ENCODE results near the gene KMT2E.

DNA sequence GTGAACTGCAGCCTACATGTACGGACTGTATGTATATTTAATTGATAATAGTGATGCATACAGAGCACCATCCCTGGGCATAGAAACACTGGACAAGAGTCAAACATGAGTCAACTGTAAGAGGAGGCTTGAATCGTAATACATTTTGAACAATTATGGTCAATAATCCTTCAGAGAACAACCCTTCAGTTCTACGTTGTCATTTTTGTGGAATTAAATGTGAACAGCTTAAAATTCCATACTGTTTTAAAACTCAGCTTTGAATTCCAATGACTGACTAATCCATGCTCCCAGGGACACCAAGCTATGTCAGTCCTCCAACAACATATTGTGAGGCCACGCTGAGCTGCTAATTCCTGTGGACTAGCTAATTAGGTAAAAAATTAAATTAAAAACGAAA, 41.5 kb upstream of the KMT2E start:
- TF ChIP-seq MYC (IDR thresholded peaks at IDR 0.05; ENCODE audit: borderline replicate concordance, low read length) (no peak), MAFK (IDR thresholded peaks at IDR 0.05; ENCODE audit: partially characterized antibody) (no peak), POLR2A (IDR thresholded peaks at IDR 0.05; ENCODE audit: low read length) (no peak), HDAC2 (IDR thresholded peaks at IDR 0.05) (no peak), EP300 (IDR thresholded peaks at IDR 0.05) (no peak), BHLHE40 (IDR thresholded peaks at IDR 0.05; ENCODE audit: low read depth, low read length) (no peak), CBX2 (IDR thresholded peaks at IDR 0.05; ENCODE audit: borderline replicate concordance, low read depth) (no peak), CHD4 (IDR thresholded peaks at IDR 0.05; ENCODE audit: borderline replicate concordance) (no peak), RAD21 (conservative IDR thresholded peaks at IDR 0.05 in 1 of 2, IDR thresholded peaks at IDR 0.05 in 1 of 2) (no peak), CEBPB (IDR thresholded peaks at IDR 0.05) (no peak), ZFP36 (IDR thresholded peaks at IDR 0.05; ENCODE audit: borderline replicate concordance, partially characterized antibody) (no peak)
- TF ChIP-seq, protein P1, sequence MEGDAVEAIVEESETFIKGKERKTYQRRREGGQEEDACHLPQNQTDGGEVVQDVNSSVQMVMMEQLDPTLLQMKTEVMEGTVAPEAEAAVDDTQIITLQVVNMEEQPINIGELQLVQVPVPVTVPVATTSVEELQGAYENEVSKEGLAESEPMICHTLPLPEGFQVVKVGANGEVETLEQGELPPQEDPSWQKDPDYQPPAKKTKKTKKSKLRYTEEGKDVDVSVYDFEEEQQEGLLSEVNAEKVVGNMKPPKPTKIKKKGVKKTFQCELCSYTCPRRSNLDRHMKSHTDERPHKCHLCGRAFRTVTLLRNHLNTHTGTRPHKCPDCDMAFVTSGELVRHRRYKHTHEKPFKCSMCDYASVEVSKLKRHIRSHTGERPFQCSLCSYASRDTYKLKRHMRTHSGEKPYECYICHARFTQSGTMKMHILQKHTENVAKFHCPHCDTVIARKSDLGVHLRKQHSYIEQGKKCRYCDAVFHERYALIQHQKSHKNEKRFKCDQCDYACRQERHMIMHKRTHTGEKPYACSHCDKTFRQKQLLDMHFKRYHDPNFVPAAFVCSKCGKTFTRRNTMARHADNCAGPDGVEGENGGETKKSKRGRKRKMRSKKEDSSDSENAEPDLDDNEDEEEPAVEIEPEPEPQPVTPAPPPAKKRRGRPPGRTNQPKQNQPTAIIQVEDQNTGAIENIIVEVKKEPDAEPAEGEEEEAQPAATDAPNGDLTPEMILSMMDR (IDR thresholded peaks at IDR 0.05): no peak
- TF ChIP-seq, protein P2, sequence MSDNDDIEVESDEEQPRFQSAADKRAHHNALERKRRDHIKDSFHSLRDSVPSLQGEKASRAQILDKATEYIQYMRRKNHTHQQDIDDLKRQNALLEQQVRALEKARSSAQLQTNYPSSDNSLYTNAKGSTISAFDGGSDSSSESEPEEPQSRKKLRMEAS (IDR thresholded peaks at IDR 0.05): no peak
- TF ChIP-seq, protein P3, sequence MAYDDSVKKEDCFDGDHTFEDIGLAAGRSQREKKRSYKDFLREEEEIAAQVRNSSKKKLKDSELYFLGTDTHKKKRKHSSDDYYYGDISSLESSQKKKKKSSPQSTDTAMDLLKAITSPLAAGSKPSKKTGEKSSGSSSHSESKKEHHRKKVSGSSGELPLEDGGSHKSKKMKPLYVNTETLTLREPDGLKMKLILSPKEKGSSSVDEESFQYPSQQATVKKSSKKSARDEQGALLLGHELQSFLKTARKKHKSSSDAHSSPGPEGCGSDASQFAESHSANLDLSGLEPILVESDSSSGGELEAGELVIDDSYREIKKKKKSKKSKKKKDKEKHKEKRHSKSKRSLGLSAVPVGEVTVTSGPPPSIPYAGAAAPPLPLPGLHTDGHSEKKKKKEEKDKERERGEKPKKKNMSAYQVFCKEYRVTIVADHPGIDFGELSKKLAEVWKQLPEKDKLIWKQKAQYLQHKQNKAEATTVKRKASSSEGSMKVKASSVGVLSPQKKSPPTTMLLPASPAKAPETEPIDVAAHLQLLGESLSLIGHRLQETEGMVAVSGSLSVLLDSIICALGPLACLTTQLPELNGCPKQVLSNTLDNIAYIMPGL (CRISPR knock-in tag; IDR thresholded peaks at IDR 0.05; ENCODE audit: borderline replicate concordance): no peak
